Brain microvascular endothelial cell (primary cell): ENCODE data around the gene TLDC2.

ENCODE experiments used
- DNase-seq: peaks from one replicate; pipeline ENCODE4 v3.0.0-alpha.2; 2020
- H3K27ac ChIP-seq: fragments of 250-450 bp; sonication (Bioruptor Pico); 2 replicates; pipeline ENCODE4 v1.5.1; 2020; ENCODE audit warnings: mild to moderate bottlenecking, moderate library complexity
- H3K27me3 ChIP-seq: fragments of 250-450 bp; sonication (Bioruptor Pico); replicated peaks from 2 replicates; pipeline ENCODE4 v1.5.1; 2020; ENCODE audit warnings: mild to moderate bottlenecking
- H3K36me3 ChIP-seq: fragments of 250-450 bp; sonication (Bioruptor Pico); replicated peaks from 2 replicates; pipeline ENCODE4 v1.5.1; 2020; ENCODE audit warnings: mild to moderate bottlenecking
- H3K4me3 ChIP-seq: 2 replicates; pipeline ENCODE4 v1.5.1; 2011; ENCODE audit warnings: low read depth, mild to moderate bottlenecking, control low read depth, low read length, moderate library complexity
- CTCF ChIP-seq: IDR thresholded peaks from 2 replicates; pipeline ENCODE4 v1.5.1; 2011; ENCODE audit warnings: low read depth, mild to moderate bottlenecking, moderate library complexity, low read length, control low read depth, inconsistent platforms; ENCODE audit errors: missing control alignments
- in situ Hi-C: cut with HindIII; loops from 2 replicates; pipeline ENCODE4 v1.10.0; 2017; ENCODE audit warnings: low sequenced_read_pairs, low pct_ligation_motif_present

TLDC2 gene

GRCh38 chr20:36941401-36941835, 65.5 kb downstream of the TLDC2 start:
- in situ Hi-C loops: no loop called here
- H3K4me3 ChIP-seq: no peak overlapping the region
- no peaks in the 10 kb centered on the region for H3K36me3 ChIP-seq
- no peak overlapping the region for H3K27ac ChIP-seq
- no peak for DNase-seq
- no peaks in the 10 kb centered on the region for H3K27me3 ChIP-seq
- TF ChIP-seq CTCF: no peak
